HG03432 (cell line): ENCODE results near the gene MRM2.
"Not testable (repeated sequence)": the region's sequence is repeated elsewhere in the genome, so short reads cannot be mapped to it uniquely, and the experiment has no call there.

Experiments
- ATAC-seq: cut with Tn5 transposase; IDR thresholded peaks from one replicate; pipeline ENCODE4 v1.9.1; 2021; ENCODE audit warnings: mild to moderate bottlenecking, moderate library complexity; ENCODE audit not compliant: unreplicated experiment

Gene MRM2

GRCh38 chr7:2269089-2269990 is 27.3 kb upstream of the MRM2 start:
- ATAC-seq = not testable (repeated sequence)

GRCh38 chr7:2266911-2267310 is 24.9 kb upstream of the MRM2 start:
- no peak for ATAC-seq

- ATAC-seq = no peak
Observed at GRCh38 chr7:2264158-2264557, 22.2 kb upstream of the MRM2 start.

GRCh38 chr7:2263176-2263575 is 21.2 kb upstream of the MRM2 start:
- no peak for ATAC-seq

GRCh38 chr7:2261611-2262010 is 19.6 kb upstream of the MRM2 start:
- no peak for ATAC-seq

GRCh38 chr7:2260820-2261219 is 18.8 kb upstream of the MRM2 start:
- no peak for ATAC-seq

GRCh38 chr7:2259480-2259879 is 17.5 kb upstream of the MRM2 start:
- ATAC-seq = no peak

GRCh38 chr7:2258661-2259365 is 16.8 kb upstream of the MRM2 start:
- peak; percentile 83 for ATAC-seq

GRCh38 chr7:2257651-2258050 is 15.6 kb upstream of the MRM2 start:
- ATAC-seq = no peak

GRCh38 chr7:2257046-2257551 is 15.1 kb upstream of the MRM2 start:
- no peak for ATAC-seq

GRCh38 chr7:2256306-2257045 is 14.5 kb upstream of the MRM2 start:
- ATAC-seq = no peak

GRCh38 chr7:2255145-2256139 is 13.4 kb upstream of the MRM2 start:
- no peak for ATAC-seq

GRCh38 chr7:2254429-2255144 is 12.6 kb upstream of the MRM2 start:
- no peak for ATAC-seq

GRCh38 chr7:2253525-2254244 is 11.7 kb upstream of the MRM2 start:
- no peak for ATAC-seq

- no peak for ATAC-seq
Observed at GRCh38 chr7:2253021-2253420, 11.0 kb upstream of the MRM2 start.

- no peak for ATAC-seq
Observed at GRCh38 chr7:2251841-2252771, 10.1 kb upstream of the MRM2 start.

- ATAC-seq = no peak
Observed at GRCh38 chr7:2251381-2251780, 9.4 kb upstream of the MRM2 start.
